H1 (cell line): ENCODE data around the gene GBA2. TPM values are rescaled to one million over a fixed set of nuclear protein-coding genes. Genes with fewer than 3 reads are reported as not detected.

ENCODE experiments used
- polyA plus RNA-seq, 7 experiments: library from polyadenylated mRNA; depleted of rRNA in 3 of 7; stranded (reverse) in 5 of 7; unstranded in 2 of 7; fragments of >200 nt in 5 of 7; fragments of 200-250 nt in 2 of 7; gene quantifications; 1 replicate in 5 of 7; 2 replicates in 1 of 7; 4 replicates in 1 of 7; pipeline versions ENCODE4 v1.2.1 to v1.2.3, GENCODE V29; 2011 to 2013; ENCODE audit warnings: missing spikeins in 2 of 7, mixed read lengths in 2 of 7
- total RNA-seq: library from RNA; stranded (reverse); fragmentation: NEBNext Ultra II Directional; extraction: Animal tissue kit (Norgen Biotek cat#: 25700); gene quantifications from 2 replicates; pipeline ENCODE4 v1.2.1, GENCODE V29; 2021
- TF ChIP-seq, protein P1 (sequence below): fragments of 300-600 bp; sonication (generic); IDR thresholded peaks from 2 replicates; pipeline ENCODE4 v1.7.1; 2012; ENCODE audit warnings: low read length, moderate library complexity, mild to moderate bottlenecking, inconsistent platforms; ENCODE audit not compliant: insufficient replicate concordance

The GBA2 gene
- total and polyA plus RNA-seq, 2 of the 8 experiments (the other 6 are each of a cell fraction or from before 2014, with no cell fraction given) = 64.2 to 71.9 TPM

DNA sequence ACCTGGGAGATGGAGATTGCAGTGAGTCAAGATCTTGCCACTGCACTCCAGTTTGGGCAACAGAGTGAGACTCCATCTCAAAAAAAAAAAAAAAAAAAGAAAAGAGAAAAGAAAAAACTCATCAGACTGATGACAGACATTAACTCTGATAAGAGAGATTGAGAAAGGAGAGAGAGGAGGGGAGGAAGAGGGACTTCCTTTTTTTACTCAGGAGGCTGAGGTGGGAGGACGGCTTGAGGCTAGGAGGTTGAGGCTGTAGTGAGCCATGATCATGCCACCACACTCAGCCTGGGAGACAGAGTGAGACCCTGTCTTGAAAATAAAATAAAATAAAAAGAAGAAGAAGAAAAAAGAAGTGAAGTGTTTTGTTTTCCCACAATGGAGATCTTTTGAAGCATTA, 14.8 kb upstream of the GBA2 start (continued):
- TF ChIP-seq, protein P1, sequence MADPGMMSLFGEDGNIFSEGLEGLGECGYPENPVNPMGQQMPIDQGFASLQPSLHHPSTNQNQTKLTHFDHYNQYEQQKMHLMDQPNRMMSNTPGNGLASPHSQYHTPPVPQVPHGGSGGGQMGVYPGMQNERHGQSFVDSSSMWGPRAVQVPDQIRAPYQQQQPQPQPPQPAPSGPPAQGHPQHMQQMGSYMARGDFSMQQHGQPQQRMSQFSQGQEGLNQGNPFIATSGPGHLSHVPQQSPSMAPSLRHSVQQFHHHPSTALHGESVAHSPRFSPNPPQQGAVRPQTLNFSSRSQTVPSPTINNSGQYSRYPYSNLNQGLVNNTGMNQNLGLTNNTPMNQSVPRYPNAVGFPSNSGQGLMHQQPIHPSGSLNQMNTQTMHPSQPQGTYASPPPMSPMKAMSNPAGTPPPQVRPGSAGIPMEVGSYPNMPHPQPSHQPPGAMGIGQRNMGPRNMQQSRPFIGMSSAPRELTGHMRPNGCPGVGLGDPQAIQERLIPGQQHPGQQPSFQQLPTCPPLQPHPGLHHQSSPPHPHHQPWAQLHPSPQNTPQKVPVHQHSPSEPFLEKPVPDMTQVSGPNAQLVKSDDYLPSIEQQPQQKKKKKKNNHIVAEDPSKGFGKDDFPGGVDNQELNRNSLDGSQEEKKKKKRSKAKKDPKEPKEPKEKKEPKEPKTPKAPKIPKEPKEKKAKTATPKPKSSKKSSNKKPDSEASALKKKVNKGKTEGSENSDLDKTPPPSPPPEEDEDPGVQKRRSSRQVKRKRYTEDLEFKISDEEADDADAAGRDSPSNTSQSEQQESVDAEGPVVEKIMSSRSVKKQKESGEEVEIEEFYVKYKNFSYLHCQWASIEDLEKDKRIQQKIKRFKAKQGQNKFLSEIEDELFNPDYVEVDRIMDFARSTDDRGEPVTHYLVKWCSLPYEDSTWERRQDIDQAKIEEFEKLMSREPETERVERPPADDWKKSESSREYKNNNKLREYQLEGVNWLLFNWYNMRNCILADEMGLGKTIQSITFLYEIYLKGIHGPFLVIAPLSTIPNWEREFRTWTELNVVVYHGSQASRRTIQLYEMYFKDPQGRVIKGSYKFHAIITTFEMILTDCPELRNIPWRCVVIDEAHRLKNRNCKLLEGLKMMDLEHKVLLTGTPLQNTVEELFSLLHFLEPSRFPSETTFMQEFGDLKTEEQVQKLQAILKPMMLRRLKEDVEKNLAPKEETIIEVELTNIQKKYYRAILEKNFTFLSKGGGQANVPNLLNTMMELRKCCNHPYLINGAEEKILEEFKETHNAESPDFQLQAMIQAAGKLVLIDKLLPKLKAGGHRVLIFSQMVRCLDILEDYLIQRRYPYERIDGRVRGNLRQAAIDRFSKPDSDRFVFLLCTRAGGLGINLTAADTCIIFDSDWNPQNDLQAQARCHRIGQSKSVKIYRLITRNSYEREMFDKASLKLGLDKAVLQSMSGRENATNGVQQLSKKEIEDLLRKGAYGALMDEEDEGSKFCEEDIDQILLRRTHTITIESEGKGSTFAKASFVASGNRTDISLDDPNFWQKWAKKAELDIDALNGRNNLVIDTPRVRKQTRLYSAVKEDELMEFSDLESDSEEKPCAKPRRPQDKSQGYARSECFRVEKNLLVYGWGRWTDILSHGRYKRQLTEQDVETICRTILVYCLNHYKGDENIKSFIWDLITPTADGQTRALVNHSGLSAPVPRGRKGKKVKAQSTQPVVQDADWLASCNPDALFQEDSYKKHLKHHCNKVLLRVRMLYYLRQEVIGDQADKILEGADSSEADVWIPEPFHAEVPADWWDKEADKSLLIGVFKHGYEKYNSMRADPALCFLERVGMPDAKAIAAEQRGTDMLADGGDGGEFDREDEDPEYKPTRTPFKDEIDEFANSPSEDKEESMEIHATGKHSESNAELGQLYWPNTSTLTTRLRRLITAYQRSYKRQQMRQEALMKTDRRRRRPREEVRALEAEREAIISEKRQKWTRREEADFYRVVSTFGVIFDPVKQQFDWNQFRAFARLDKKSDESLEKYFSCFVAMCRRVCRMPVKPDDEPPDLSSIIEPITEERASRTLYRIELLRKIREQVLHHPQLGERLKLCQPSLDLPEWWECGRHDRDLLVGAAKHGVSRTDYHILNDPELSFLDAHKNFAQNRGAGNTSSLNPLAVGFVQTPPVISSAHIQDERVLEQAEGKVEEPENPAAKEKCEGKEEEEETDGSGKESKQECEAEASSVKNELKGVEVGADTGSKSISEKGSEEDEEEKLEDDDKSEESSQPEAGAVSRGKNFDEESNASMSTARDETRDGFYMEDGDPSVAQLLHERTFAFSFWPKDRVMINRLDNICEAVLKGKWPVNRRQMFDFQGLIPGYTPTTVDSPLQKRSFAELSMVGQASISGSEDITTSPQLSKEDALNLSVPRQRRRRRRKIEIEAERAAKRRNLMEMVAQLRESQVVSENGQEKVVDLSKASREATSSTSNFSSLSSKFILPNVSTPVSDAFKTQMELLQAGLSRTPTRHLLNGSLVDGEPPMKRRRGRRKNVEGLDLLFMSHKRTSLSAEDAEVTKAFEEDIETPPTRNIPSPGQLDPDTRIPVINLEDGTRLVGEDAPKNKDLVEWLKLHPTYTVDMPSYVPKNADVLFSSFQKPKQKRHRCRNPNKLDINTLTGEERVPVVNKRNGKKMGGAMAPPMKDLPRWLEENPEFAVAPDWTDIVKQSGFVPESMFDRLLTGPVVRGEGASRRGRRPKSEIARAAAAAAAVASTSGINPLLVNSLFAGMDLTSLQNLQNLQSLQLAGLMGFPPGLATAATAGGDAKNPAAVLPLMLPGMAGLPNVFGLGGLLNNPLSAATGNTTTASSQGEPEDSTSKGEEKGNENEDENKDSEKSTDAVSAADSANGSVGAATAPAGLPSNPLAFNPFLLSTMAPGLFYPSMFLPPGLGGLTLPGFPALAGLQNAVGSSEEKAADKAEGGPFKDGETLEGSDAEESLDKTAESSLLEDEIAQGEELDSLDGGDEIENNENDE = no peak
